ENCODE measurements around the gene DUSP28. TPM values are rescaled to one million over a fixed set of nuclear protein-coding genes. Genes with fewer than 3 reads are reported as not detected.
A peak's percentile ranks its signal among the peaks of the same experiment; 100 is the strongest.

The DUSP28 gene
- total RNA-seq, 1 experiment from 2014 or later, result 2.3 TPM

DNA sequence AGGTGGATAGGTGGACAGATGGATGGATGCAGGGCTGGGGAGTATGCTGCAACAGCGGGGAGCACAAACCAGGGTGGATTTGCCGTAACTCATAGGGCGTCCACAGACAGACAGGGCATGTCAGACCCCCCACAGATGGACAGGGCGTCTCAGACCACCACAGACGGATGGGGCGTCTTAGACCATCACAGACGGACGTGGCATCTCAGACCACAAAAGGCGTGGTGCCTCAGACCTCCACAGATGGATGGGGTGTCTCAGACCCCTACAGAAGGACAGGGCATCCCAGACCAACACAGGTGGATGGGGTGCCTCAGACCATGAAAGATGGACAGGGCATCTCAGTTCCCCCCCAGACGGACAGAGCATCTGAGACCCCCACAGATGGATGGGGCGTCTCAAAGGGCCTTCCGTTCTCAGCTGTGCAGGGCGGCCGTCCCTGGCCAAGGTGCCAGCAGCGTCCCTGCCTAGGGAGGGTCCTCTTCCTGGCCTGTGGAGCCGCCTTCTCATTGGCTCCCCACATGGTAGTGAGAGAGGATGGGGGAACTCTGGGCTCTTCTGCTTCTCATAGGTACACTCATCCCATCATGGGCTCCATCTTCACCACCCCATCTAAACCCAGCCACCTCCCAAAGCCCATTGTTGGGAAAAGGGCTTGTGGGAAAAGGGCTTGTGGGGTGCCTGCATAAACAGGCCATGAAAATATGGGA lies 4.5 kb upstream of the DUSP28 start (continued):
- TF ChIP-seq, protein P1, sequence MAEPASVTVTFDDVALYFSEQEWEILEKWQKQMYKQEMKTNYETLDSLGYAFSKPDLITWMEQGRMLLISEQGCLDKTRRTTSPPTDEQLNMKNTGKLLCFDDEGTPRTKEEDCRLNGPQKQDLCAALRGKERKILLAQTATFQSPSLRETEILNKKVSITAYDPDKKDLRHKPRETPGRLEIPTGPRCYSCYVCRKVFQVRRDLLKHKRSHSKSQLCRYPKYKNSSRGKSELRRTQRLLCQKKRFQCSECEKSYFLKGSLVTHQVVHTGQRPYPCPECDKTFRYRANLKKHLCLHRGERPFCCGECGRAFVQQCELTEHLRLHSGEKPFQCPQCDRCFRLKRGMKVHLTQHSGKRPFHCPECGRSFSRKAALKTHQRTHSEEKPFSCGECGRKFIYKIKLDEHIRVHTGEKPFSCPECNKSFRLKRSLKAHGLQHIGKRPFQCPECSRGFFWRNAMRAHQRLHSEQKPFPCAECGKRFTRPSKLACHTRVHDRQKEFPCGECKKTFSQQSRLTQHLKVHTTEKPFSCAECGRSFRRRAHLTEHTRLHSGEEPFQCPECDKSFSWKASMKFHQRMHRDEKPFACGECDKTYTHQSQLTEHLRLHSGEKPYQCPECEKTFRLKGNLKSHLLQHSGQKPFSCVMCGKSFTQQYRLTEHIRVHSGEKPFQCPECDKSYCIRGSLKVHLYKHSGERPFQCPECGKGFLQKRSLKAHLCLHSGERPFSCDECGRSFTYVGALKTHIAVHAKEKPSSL (CRISPR knock-in tag; conservative IDR thresholded peaks at IDR 0.05), result no peak
- TF ChIP-seq, protein P2, sequence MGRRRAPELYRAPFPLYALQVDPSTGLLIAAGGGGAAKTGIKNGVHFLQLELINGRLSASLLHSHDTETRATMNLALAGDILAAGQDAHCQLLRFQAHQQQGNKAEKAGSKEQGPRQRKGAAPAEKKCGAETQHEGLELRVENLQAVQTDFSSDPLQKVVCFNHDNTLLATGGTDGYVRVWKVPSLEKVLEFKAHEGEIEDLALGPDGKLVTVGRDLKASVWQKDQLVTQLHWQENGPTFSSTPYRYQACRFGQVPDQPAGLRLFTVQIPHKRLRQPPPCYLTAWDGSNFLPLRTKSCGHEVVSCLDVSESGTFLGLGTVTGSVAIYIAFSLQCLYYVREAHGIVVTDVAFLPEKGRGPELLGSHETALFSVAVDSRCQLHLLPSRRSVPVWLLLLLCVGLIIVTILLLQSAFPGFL (CRISPR knock-in tag; IDR thresholded peaks at IDR 0.05; ENCODE audit: borderline replicate concordance), result no peak
- TF ChIP-seq ATF1 (CRISPR knock-in tag; IDR thresholded peaks at IDR 0.05) (no peak), CREB1 (CRISPR knock-in tag; IDR thresholded peaks at IDR 0.05) (no peak), JAZF1 (CRISPR knock-in tag; IDR thresholded peaks at IDR 0.05) (no peak), CREM (CRISPR knock-in tag; IDR thresholded peaks at IDR 0.05) (no peak)
- TF ChIP-seq, protein P3, sequence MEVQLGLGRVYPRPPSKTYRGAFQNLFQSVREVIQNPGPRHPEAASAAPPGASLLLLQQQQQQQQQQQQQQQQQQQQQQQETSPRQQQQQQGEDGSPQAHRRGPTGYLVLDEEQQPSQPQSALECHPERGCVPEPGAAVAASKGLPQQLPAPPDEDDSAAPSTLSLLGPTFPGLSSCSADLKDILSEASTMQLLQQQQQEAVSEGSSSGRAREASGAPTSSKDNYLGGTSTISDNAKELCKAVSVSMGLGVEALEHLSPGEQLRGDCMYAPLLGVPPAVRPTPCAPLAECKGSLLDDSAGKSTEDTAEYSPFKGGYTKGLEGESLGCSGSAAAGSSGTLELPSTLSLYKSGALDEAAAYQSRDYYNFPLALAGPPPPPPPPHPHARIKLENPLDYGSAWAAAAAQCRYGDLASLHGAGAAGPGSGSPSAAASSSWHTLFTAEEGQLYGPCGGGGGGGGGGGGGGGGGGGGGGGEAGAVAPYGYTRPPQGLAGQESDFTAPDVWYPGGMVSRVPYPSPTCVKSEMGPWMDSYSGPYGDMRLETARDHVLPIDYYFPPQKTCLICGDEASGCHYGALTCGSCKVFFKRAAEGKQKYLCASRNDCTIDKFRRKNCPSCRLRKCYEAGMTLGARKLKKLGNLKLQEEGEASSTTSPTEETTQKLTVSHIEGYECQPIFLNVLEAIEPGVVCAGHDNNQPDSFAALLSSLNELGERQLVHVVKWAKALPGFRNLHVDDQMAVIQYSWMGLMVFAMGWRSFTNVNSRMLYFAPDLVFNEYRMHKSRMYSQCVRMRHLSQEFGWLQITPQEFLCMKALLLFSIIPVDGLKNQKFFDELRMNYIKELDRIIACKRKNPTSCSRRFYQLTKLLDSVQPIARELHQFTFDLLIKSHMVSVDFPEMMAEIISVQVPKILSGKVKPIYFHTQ (CRISPR knock-in tag; IDR thresholded peaks at IDR 0.05), result no peak

DNA sequence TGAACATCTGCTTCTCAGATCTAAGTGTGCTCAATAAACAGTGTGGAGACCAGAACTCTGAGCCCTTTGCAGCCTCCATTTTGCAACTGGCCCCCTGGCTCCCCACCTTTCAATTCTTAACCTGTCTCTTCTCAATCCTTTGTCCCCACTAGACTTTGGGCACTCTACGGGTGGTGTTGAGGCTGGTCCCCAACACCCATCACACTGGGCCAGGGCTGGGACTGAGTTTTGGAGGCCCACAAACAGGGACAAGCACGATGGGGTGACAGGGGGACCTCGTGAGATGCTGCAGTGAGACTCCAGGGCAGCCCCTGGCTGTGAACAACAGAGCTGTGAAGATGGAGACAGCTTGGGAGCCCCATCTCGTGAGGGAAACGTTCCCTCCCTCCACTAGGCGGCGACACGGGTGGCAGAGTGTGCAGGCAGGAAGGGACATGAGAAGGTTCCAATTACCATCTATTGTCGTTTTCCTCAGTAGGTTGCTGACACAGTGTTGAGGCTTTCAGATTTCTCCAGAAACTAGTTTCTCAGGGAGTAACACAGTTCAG lies 3.5 kb upstream of the DUSP28 start:
- H3K27ac Mint-ChIP-seq, result no peak overlapping the region
- ATAC-seq, result peak; percentile 8
- POLR2A ChIA-PET, result no interaction called here
- CTCF ChIA-PET, result interaction anchor here (1.0 to 2.9 kb wide), 14 partner anchors 10 to 101 kb away, joined by 3 to 24 read pairs (median 5); partner anchors contain the start of genes CAPN10 and RNPEPL1
- peak; percentile 80 for DNase-seq (ENCODE audit: low spot score)
- peaks cover 6% of the 10 kb centered on the region for H3K36me3 Mint-ChIP-seq
- H3K4me1 Mint-ChIP-seq, result peaks cover 25% of the 10 kb centered on the region
- H3K9me3 Mint-ChIP-seq, result peaks cover 6% of the 10 kb centered on the region
- H3K27me3 Mint-ChIP-seq (ENCODE audit: low read depth), result peaks cover 32% of the 10 kb centered on the region
- TF ChIP-seq ZNF416 (CRISPR knock-in tag; IDR thresholded peaks at IDR 0.05), result 0 out of 2 replicates have a peak, but pooled peaks have one; percentile 40
- TF ChIP-seq, protein P4, sequence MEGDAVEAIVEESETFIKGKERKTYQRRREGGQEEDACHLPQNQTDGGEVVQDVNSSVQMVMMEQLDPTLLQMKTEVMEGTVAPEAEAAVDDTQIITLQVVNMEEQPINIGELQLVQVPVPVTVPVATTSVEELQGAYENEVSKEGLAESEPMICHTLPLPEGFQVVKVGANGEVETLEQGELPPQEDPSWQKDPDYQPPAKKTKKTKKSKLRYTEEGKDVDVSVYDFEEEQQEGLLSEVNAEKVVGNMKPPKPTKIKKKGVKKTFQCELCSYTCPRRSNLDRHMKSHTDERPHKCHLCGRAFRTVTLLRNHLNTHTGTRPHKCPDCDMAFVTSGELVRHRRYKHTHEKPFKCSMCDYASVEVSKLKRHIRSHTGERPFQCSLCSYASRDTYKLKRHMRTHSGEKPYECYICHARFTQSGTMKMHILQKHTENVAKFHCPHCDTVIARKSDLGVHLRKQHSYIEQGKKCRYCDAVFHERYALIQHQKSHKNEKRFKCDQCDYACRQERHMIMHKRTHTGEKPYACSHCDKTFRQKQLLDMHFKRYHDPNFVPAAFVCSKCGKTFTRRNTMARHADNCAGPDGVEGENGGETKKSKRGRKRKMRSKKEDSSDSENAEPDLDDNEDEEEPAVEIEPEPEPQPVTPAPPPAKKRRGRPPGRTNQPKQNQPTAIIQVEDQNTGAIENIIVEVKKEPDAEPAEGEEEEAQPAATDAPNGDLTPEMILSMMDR (IDR thresholded peaks at IDR 0.05), result peak; percentile 46
- TF ChIP-seq, protein P5, sequence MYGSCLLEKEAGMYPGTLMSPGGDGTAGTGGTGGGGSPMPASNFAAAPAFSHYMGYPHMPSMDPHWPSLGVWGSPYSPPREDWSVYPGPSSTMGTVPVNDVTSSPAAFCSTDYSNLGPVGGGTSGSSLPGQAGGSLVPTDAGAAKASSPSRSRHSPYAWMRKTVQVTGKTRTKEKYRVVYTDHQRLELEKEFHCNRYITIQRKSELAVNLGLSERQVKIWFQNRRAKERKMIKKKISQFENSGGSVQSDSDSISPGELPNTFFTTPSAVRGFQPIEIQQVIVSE (CRISPR knock-in tag; IDR thresholded peaks at IDR 0.05; ENCODE audit: borderline replicate concordance), result no peak
- H3K4me3 Mint-ChIP-seq, result peak overlapping the region; percentile 45

DNA sequence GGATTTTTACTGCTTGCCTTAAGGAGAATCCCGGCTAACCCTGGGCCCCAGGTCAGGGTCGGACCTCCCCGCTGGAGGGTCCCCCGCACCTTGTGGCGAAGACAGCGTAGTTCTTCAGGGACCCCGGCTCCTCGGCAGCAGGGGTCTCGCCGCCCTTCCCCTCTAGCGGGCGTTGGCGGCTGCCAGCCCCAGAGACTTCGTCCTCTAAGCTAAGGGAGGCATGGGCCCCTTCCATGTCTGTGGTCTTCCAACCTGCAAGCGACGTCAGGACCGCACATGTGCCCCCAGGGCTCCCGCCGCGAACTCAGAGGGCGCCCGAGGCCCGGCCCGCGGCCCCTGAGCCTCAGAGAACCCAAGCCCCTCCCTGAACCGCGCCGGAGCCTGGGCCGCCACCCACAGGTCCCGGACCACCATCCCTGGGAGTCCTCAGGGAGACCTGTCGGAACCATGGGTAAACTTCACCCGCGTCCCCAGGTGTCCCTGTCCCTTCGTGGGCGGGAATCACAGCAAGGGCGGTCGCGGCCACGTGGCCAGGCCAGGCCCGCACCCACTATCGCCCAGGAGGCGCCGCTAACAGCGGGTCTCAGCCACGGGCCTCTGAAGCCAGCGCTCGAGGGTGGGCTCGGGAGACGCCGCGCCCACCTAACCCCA lies 2.9 kb upstream of the DUSP28 start:
- no peak for DNase-seq (ENCODE audit: low spot score)

More for the DNA sequence above, 2.9 kb upstream of the DUSP28 start:
- ChIA-PET POLR2A (no interaction called here), CTCF (interaction anchor here (1.0 to 2.9 kb wide), 15 partner anchors 9 to 101 kb away, joined by 3 to 24 read pairs (median 5); partner anchors contain the start of genes CAPN10 and RNPEPL1)
- H3K36me3 Mint-ChIP-seq, result no peaks in the 10 kb centered on the region; the same call in 1 of the 2 replicates
- H3K27me3 Mint-ChIP-seq (ENCODE audit: low read depth), result peaks cover 32% of the 10 kb centered on the region
- ATAC-seq, result no peak
- H3K4me3 Mint-ChIP-seq, result peak overlapping the region; percentile 45
- TF ChIP-seq, protein P6, sequence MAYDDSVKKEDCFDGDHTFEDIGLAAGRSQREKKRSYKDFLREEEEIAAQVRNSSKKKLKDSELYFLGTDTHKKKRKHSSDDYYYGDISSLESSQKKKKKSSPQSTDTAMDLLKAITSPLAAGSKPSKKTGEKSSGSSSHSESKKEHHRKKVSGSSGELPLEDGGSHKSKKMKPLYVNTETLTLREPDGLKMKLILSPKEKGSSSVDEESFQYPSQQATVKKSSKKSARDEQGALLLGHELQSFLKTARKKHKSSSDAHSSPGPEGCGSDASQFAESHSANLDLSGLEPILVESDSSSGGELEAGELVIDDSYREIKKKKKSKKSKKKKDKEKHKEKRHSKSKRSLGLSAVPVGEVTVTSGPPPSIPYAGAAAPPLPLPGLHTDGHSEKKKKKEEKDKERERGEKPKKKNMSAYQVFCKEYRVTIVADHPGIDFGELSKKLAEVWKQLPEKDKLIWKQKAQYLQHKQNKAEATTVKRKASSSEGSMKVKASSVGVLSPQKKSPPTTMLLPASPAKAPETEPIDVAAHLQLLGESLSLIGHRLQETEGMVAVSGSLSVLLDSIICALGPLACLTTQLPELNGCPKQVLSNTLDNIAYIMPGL (CRISPR knock-in tag; IDR thresholded peaks at IDR 0.05), result no peak
- H3K27ac Mint-ChIP-seq, result no peak overlapping the region
- H3K9me3 Mint-ChIP-seq, result no peaks in the 10 kb centered on the region; the same call in 1 of the 2 replicates
- H3K4me1 Mint-ChIP-seq, result peaks cover 29% of the 10 kb centered on the region

Data from WTC11 (cell line).